D721Med (cell line): ENCODE measurements around the gene GANC.

Experiments used
- DNase-seq: peaks from one replicate; pipeline ENCODE4 v3.0.0; 2011; ENCODE audit warnings: low spot score; ENCODE audit not compliant: insufficient read length
- FAIRE-seq: peaks from 2 replicates; lab custom pipeline; 2011; peaks lifted over from hg19 to GRCh38; lab: Jason Lieb, UNC
- CTCF ChIP-seq: IDR thresholded peaks from 2 replicates; pipeline ENCODE4 v1.5.1; 2012; ENCODE audit warnings: mild to moderate bottlenecking, control low read depth; ENCODE audit not compliant: insufficient read depth; ENCODE audit errors: missing control alignments

Gene GANC

GRCh38 chr15:42356851-42357250 is 83.8 kb downstream of the GANC start:
- TF ChIP-seq CTCF = no peak
- DNase-seq (no peak), FAIRE-seq (no peak)

- no peak for FAIRE-seq
- no peak for TF ChIP-seq CTCF
- no peak for DNase-seq
Observed at GRCh38 chr15:42358141-42358540, 85.1 kb downstream of the GANC start.

GRCh38 chr15:42359249-42359648 is 86.2 kb downstream of the GANC start, which contains the start of gene CAPN3:
Gene CAPN3 (plus strand): TSS chr15:42359501. CDS start chr15:42359806, 305 bp downstream.
- TF ChIP-seq CTCF = no peak

GRCh38 chr15:42359985-42360384 is 87.0 kb downstream of the GANC start:
- TF ChIP-seq CTCF = no peak
- FAIRE-seq = no peak
- no peak for DNase-seq

More at GRCh38 chr15:42359249-42359648, 86.2 kb downstream of the GANC start, which contains the start of gene CAPN3:
- DNase-seq (no peak), FAIRE-seq (no peak)

- TF ChIP-seq CTCF = no peak
- DNase-seq (no peak), FAIRE-seq (no peak)
Observed at GRCh38 chr15:42360535-42361112, 87.6 kb downstream of the GANC start.

GRCh38 chr15:42363487-42363886 is 90.5 kb downstream of the GANC start:
- DNase-seq (no peak), FAIRE-seq (no peak)
- no peak for TF ChIP-seq CTCF

- TF ChIP-seq CTCF = no peak
- no peak for DNase-seq
- no peak for FAIRE-seq
Observed at GRCh38 chr15:42363942-42364341, 90.9 kb downstream of the GANC start.
